Measurements from ENCODE around the gene GPR52. TPM values are rescaled to one million over a fixed set of nuclear protein-coding genes. Genes with fewer than 3 reads are reported as not detected.

Gene GPR52
- total RNA-seq, 1 donor from 2014 or later: 12.4 TPM

DNA sequence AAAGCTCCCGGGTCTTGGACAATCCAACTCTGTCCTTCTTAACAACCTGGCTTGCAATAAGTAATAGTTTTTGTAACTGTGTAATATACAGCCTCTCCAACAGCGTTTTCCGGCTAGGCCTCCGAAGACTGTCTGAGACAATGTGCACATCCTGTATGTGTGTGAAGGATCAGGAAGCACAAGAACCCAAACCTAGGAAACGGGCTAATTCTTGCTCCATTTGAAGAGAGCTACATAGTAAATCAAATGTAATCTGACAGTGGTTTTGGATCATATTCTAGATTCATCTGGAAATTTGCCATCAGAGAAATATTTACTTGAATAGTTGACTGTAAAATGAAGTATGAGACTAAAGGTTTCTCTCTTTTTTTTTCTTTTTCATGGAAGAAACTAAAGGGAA is 1.2 kb downstream of the GPR52 start:
- no peak for ATAC-seq (ENCODE audit: low read depth)
- Mint-ChIP-seq H3K9me3 (no peaks in the 10 kb centered on the region), H3K4me1 (peaks cover 5% of the 10 kb centered on the region), H3K27me3 (no peaks in the 10 kb centered on the region), H3K4me3 (no peak overlapping the region), H3K36me3 (ENCODE audit: low read depth) (peaks cover 15% of the 10 kb centered on the region), H3K27ac (no peak overlapping the region)
- intact Hi-C loops (cut with micrococcal nuclease): no loop called here
- CTCF ChIA-PET: no interaction called here
- TF ChIP-seq, protein P1, sequence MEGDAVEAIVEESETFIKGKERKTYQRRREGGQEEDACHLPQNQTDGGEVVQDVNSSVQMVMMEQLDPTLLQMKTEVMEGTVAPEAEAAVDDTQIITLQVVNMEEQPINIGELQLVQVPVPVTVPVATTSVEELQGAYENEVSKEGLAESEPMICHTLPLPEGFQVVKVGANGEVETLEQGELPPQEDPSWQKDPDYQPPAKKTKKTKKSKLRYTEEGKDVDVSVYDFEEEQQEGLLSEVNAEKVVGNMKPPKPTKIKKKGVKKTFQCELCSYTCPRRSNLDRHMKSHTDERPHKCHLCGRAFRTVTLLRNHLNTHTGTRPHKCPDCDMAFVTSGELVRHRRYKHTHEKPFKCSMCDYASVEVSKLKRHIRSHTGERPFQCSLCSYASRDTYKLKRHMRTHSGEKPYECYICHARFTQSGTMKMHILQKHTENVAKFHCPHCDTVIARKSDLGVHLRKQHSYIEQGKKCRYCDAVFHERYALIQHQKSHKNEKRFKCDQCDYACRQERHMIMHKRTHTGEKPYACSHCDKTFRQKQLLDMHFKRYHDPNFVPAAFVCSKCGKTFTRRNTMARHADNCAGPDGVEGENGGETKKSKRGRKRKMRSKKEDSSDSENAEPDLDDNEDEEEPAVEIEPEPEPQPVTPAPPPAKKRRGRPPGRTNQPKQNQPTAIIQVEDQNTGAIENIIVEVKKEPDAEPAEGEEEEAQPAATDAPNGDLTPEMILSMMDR (IDR thresholded peaks at IDR 0.05): no peak
- no peak for DNase-seq
- POLR2A ChIA-PET: no interaction called here

DNA sequence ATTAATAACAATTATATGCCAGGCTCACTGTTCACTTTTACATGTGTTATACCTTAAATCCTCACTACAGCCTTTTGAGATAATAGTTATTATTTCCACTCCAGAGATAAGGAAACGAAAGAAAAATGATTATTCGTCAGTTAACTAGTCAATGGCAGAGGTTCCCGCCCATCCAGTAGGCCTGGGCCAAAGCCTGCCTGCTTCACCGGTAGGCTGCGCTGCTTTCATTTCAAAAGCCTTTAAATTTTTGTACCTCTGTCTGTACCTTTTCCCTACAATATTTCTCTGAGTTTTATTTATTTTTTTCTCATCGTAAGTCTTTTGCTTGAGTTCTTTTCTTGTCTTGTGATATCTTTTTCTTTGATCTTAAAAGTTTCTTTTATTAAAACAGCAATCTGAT is 3.6 kb downstream of the GPR52 start:
- Mint-ChIP-seq H3K4me1 (no peaks in the 10 kb centered on the region), H3K9me3 (no peaks in the 10 kb centered on the region), H3K27me3 (no peaks in the 10 kb centered on the region), H3K4me3 (no peak overlapping the region), H3K27ac (no peak overlapping the region), H3K36me3 (ENCODE audit: low read depth) (peaks cover 11% of the 10 kb centered on the region)
- ChIA-PET POLR2A (no interaction called here), CTCF (no interaction called here)
- no peak for DNase-seq
- TF ChIP-seq, protein P1 (IDR thresholded peaks at IDR 0.05): no peak
- ATAC-seq (ENCODE audit: low read depth): no peak
- intact Hi-C loops (cut with micrococcal nuclease): no loop called here

DNA sequence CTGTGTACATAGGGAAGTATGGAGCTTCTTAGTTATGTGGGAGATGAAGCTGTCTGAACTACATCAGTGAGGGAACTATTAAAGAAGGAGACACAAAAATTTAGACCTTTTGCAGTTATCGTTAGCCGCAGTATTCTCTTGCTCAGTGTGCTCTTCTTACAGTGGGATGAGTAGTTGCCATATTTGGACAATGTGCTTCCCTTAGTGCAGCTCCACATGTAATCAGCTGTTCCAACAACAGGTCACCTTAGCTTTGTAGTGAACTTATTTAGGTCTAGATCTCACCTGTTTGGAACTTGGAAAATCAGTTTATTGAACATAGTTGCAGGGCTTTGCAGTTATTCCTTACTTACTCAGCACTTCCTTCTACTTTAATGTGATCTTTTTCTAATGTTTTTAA is 18.1 kb downstream of the GPR52 start:
- Mint-ChIP-seq H3K27me3 (no peaks in the 10 kb centered on the region), H3K4me1 (no peaks in the 10 kb centered on the region), H3K4me3 (no peak overlapping the region), H3K9me3 (peaks cover 2% of the 10 kb centered on the region), H3K36me3 (ENCODE audit: low read depth) (peaks cover 28% of the 10 kb centered on the region), H3K27ac (no peak overlapping the region)
- intact Hi-C loops (cut with micrococcal nuclease): no loop called here
- POLR2A ChIA-PET: interaction anchor here (0.5 kb wide), 1 partner anchor 1822 kb away, joined by 5 read pairs; no protein-coding TSS in a partner anchor
- TF ChIP-seq, protein P1 (IDR thresholded peaks at IDR 0.05): no peak
- CTCF ChIA-PET: no interaction called here
- ATAC-seq (ENCODE audit: low read depth) (no peak), DNase-seq (no peak)

DNA sequence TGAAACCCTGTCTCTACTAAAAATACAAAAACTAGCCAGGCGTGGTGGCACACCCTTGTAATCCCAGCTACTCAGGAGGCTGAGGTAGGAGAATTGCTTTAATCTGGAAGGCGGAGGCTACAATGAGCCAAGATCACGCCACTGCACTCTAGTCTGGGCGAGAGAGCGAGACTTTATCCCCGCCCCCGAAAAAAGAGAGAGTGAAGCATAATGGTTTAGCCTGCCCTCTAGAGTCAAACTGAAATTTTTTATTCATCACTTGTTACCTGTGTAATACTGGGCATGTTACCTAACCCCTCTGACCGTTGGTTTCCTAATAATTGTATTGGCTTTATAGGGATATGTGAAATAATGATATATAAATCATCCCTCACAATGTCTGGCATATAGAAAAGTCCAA is 18.8 kb downstream of the GPR52 start:
- POLR2A ChIA-PET: no interaction called here
- Mint-ChIP-seq H3K4me3 (no peak overlapping the region), H3K27ac (no peak overlapping the region)

DNA sequence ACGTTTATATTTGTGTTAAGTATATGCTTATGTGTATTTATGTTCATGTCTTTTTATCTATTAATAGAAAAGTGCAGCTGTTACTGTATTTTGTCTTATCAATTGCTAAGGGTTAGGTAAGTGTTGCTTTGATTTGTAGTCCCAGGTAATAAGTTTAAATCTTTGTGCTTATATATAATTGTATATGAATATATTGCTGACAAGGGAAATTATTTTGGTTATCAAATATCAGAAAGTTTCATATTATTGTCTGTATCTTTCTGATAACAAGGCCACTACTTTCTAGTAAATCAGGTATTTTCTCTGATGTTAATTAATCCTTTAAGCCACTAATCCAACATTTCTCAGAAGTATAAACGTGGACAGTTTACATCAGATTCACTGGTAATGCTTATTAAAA is 21.3 kb downstream of the GPR52 start:
- DNase-seq: no peak
- ChIA-PET POLR2A (no interaction called here), CTCF (no interaction called here)
- no peak overlapping the region for H3K27ac Mint-ChIP-seq
- no peaks in the 10 kb centered on the region for H3K9me3 Mint-ChIP-seq
- no peak overlapping the region for H3K4me3 Mint-ChIP-seq
- TF ChIP-seq, protein P1 (IDR thresholded peaks at IDR 0.05): no peak
- ATAC-seq (ENCODE audit: low read depth): no peak
- intact Hi-C loops (cut with micrococcal nuclease): no loop called here
- H3K36me3 Mint-ChIP-seq (ENCODE audit: low read depth): peaks cover 23% of the 10 kb centered on the region
- no peaks in the 10 kb centered on the region for H3K4me1 Mint-ChIP-seq
- H3K27me3 Mint-ChIP-seq: no peaks in the 10 kb centered on the region

More for the DNA sequence above, 18.8 kb downstream of the GPR52 start:
- no peak for ATAC-seq (ENCODE audit: low read depth)
- TF ChIP-seq, protein P1 (IDR thresholded peaks at IDR 0.05): no peak
- Mint-ChIP-seq H3K4me1 (no peaks in the 10 kb centered on the region), H3K9me3 (peaks cover 2% of the 10 kb centered on the region), H3K27me3 (no peaks in the 10 kb centered on the region), H3K36me3 (ENCODE audit: low read depth) (peaks cover 25% of the 10 kb centered on the region)
- CTCF ChIA-PET: interaction anchor here (1.5 kb wide), 1 partner anchor 204 kb away, joined by 4 read pairs; no protein-coding TSS in a partner anchor
- intact Hi-C loops (cut with micrococcal nuclease): no loop called here
- DNase-seq: no peak

All from activated B cell treated with CpG ODN at 0.5 μM for 24 hours (primary cell).